HG03439 (cell line): ENCODE measurements around the gene PDE11A.

Source experiments
- ATAC-seq: cut with Tn5 transposase; IDR thresholded peaks from one replicate; pipeline ENCODE4 v1.9.1; 2021; ENCODE audit warnings: mild to moderate bottlenecking, moderate library complexity; ENCODE audit not compliant: unreplicated experiment

Gene PDE11A

GRCh38 chr2:177606636-177607035 is 465.9 kb downstream of the PDE11A start:
- ATAC-seq: no peak

GRCh38 chr2:177604271-177605065 is 468.1 kb downstream of the PDE11A start:
- no peak for ATAC-seq

GRCh38 chr2:177603768-177604167 is 468.8 kb downstream of the PDE11A start:
- ATAC-seq: no peak

- ATAC-seq: no peak
These were observed 469.4 kb downstream of the PDE11A start for GRCh38 chr2:177603181-177603580.

- no peak for ATAC-seq
These were observed 469.9 kb downstream of the PDE11A start for GRCh38 chr2:177602611-177603164.

GRCh38 chr2:177600917-177601316 is 471.7 kb downstream of the PDE11A start:
- ATAC-seq: no peak

- no peak for ATAC-seq
These were observed 472.6 kb downstream of the PDE11A start for GRCh38 chr2:177599956-177600355.

GRCh38 chr2:177599139-177599688 is 473.4 kb downstream of the PDE11A start:
- ATAC-seq: no peak

GRCh38 chr2:177598326-177599138 is 474.0 kb downstream of the PDE11A start:
- no peak for ATAC-seq

GRCh38 chr2:177597759-177598158 is 474.8 kb downstream of the PDE11A start:
- no peak for ATAC-seq

- ATAC-seq: no peak
These were observed 475.7 kb downstream of the PDE11A start for GRCh38 chr2:177596866-177597265.

- ATAC-seq: no peak
These were observed 477.3 kb downstream of the PDE11A start for GRCh38 chr2:177595126-177595845.

GRCh38 chr2:177593402-177593801 is 479.2 kb downstream of the PDE11A start:
- ATAC-seq: no peak

- no peak for ATAC-seq
These were observed 479.6 kb downstream of the PDE11A start for GRCh38 chr2:177592945-177593344.

GRCh38 chr2:177592397-177592796 is 480.2 kb downstream of the PDE11A start:
- no peak for ATAC-seq

GRCh38 chr2:177589186-177589585 is 483.4 kb downstream of the PDE11A start:
- no peak for ATAC-seq

GRCh38 chr2:177588671-177589070 is 483.9 kb downstream of the PDE11A start:
- ATAC-seq: no peak

- no peak for ATAC-seq
These were observed 485.2 kb downstream of the PDE11A start for GRCh38 chr2:177587371-177587770.

- no peak for ATAC-seq
These were observed 486.4 kb downstream of the PDE11A start for GRCh38 chr2:177586154-177586553.

GRCh38 chr2:177585234-177585863 is 487.2 kb downstream of the PDE11A start:
- no peak for ATAC-seq
